UCSD-AML1 (cell line): Measurements from ENCODE around the gene SLK.

Experiments
- DNase-seq: peaks from one replicate; lab custom pipeline; 2025; ENCODE audit not compliant: unreplicated experiment; lab: John Stamatoyannopoulos, UW

The SLK gene

DNA sequence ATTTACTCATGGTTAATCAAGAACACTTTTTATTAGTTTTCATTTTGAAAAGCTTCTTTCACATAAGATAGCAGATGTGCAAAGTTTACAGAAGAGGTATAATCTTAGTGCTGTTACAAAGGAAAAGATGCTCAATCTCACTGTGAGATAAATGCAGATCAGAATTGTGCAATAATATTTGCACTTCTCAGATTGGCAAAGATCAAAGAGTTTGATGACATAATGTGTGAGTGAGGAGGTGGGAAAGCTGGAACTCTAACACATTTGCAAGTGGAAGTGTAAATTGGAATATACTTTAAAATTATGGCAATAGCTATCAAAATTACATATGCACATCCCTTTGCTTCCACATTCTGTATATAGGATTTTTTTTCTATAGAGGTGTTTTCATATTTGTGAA, 27.4 kb upstream of the SLK start:
- no peak for DNase-seq

DNA sequence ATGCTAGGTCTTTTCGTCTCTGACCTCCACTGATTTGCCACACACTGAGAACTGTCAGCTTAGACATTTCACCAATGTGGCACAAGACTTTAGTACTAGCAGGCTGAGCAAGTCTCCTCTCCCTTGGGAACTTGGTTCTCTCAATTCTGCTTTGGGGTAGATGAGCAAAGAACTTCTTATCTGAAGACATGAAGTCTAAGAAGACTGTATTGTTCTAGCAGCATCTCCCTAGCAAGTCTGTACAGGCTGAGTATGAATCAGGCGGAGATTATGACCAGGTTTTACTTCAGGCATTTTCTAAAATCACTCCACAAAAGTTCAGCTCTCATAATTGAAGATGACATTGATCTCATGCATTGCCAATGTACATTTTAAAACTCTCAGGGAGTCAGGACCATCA, 25.1 kb upstream of the SLK start:
- no peak for DNase-seq

DNA sequence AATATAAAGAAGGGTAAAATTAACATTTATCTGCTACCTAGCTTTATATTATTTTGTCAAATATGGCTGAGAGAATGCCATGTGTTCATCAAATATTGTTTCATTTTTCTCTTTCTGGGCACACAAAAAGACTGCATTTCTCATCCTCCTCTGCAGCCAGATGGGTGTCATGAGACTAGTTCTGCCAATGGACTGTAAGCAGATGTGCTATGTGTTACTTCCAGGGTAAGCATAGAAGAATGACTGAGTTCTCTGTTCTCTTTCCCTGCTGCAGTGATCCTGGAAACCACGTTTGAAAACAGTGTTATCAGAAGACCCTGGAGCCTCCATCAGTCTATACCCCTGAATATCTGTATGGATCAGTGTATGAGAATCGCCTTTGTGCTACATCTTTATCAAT, 24.1 kb upstream of the SLK start:
- DNase-seq, result no peak

DNA sequence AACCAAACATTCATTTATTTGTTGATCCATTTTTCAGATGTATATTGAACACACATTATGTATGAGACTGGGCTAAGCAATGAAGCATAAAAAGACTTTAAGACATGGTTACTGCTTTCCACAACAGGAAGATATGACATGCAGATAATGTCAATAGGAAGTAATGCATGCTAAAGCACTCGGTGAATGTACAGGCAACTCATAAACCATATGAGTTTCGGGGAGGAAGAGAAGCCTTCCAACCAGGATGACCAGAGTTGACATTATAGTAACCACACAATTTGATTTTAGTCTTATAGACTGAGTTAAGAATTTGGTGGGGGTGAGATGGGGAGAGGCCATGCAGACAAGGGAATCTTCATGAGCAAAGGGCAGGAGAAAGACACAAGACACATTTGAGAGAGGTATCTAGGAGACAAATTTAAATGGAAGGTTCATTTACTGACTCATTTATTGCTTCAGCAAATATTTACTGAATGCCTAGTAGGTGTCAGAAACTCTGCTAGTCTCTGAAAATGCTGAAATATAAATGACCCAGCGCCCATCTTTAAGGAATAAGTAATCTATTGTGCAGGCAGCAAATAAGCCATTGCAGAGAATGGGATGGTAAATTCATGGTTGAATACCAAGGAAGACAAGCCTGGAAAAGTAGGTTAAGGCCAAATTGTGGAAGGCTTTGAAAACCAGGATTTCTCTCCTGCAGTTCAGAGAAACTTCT, 19.0 kb upstream of the SLK start:
- no peak for DNase-seq

DNA sequence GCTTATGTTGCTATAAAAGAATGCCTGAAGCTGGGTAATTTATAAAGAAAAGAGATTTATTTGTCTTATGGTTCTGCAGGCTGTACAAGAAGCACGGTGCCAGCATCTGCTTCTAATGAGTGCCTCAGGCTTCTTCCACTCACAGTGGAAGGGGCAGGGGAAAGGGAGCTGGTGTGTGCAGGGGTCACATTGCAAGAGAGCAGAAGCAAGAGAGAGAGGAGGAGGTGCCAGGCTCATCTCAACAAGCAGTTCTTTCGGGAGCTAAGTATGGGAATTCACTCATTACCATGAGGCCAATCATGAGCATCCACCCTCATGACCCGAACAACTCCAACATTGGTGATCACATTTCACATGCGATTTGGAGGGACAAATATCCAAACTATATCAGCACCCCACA, 17.2 kb upstream of the SLK start:
- no peak for DNase-seq

DNA sequence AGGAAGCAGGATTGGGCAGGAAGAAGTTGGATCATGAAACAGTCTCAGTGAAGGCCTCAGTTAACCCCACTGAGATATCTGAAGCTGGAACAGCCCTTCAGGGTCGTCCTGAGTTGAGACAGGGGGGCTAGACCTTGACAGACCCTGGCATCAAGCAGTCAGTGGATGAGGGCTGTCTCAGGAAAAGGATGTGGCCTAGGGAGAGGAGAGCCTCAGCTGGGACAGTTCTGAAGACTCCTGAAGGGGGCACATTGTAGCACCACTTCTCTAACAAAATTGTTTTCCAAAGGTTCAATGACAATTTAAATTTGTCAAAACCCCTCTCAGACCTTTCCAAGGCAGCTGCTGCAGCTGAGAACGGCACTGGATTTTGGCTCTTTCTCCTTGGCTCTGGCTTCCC, 15.8 kb upstream of the SLK start:
- DNase-seq, result no peak

DNA sequence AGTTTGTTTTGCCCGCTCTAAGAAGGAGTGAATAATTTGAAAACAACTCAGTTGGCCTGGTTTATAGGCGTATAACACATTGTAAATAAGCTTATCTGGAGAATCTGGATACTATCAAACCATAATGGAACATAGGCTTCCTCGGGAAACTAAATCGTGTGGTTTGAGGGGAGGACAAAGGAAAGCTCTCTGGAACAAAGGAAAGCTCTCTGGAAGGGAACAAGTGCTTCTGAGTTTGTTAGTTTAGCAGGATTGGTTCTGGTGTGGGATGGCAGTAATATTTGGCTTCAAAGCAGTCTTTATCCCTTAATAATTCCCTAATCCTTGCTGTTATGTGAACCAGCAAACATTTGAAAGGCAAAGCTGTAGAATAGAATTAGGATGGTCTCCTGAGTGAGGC, 15.0 kb upstream of the SLK start:
- no peak for DNase-seq

DNA sequence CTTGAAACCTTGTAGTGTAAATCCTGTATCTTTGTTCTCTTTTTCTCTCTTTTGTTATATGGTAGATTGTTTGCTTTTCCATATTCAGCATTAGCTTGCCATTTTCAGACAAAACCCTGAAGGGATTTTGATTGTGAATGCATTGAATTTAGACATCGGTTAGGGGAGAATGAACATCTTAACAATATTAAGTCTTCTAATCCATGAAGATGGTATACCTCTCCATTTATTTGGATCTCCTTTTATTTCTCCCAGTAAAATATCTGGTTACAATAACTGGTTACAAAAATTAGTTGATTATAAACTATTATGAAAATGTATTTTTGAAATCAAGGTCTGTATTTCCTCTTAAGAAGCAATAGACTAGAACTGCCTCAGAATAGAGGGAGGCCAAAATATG, 12.4 kb upstream of the SLK start:
- no peak for DNase-seq

DNA sequence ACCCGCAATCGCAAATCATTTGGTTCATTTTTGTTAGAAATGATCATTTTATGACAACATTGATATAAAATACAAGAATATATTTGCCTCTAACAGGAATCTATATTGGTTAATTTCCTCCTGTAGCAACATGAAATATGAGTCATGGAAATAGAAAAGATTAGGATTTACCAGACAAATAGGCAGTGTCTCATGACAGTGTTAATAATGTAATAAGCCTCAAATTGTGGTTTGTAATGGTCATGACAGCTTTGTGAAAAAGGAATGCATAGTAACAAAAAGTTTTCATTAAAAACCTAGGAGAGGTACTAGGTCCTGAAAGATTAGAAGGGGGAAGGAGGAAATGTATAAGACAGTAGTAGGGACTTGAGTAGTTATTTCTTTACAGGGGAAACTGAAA, 7.9 kb upstream of the SLK start:
- no peak for DNase-seq

DNA sequence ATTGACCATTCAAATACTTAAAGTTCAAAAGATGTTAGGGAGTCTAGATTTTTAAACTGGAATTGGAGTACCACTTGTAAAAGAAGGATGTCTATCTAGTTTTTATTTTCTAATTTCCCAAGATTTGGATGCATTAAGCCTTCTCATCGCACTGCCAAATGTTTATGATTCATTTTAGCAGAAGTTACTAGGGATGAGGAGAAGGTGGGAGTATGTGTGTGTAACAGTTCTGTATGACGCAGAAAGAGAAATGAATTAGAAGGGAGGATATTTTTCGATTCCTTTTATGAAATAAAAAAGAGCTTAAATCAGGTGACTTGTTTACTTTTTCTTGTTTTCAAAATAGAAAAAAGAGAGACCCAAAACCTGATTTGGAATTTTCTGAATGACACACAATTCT, 6.8 kb upstream of the SLK start:
- DNase-seq, result no peak

DNA sequence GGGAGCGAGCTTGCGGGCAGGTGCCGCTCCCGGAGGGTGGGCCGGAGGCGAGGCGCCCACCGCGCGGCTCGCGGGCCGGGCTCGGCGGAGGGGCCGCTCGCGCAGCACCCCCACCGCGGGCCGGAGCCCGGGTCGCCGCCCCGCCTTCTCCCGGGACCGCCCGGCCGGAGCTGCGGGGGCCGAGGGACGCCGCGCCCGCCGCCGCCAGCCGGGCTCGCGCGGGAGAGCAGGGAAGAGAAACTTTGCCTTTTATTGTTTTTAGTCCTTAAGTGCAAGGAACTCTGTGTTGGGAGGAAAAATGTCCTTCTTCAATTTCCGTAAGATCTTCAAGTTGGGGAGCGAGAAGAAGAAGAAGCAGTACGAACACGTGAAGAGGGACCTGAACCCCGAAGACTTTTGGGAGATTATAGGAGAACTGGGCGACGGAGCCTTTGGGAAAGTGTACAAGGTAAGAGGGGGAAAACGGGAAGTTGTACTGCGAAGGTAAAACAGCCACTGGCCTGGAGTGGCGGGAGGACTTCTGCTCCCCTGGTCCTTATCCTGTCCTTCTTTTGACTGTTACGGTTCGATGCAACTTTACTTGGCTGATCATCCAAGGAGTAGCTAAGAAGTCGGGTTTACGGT, 620 bp downstream of the SLK start:
- peak; percentile 49 for DNase-seq

DNA sequence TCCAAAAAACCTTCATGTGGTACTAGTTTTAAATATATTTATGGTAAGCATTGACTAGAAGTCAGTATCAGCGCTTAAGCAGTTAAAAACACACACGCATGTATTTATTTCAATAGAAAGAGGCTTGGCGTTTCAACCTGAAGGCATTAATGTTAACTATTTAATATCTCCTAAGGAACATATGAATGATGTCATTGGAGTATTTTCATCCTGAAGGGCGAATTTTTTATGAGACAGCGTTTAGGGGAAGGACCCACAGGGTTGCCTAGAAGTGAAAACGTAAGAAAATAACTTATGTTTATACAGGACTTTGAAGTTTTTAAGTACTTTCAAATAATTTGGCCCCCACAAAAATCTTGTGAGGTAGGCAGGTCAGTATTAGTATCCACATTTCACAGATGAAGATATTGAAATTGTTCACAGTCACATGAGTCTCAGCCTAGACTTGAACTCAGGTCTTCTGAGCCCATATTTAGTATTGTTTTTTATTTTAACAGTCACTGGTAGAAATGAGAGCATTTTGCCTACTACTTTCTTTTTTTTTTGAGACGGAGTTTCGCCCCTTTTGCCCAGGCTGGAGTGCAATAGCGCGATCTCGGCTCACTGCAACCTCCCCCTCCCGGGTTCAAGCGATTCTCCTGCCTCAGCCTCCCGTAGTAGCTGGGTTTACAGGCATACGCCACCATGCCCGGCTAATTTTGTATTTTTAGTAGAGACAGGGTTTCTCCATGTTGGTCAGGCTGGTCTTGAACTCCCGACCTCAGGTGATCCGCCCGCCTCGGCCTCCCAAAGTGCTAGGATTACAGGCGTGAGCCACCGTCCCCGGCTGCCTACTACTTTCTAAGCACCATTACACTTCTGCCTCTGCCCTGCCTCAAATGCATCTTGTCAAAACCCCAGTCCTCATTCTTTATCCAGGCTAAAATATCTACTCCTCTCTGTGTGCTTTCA, 1.8 kb downstream of the SLK start:
- no peak for DNase-seq

DNA sequence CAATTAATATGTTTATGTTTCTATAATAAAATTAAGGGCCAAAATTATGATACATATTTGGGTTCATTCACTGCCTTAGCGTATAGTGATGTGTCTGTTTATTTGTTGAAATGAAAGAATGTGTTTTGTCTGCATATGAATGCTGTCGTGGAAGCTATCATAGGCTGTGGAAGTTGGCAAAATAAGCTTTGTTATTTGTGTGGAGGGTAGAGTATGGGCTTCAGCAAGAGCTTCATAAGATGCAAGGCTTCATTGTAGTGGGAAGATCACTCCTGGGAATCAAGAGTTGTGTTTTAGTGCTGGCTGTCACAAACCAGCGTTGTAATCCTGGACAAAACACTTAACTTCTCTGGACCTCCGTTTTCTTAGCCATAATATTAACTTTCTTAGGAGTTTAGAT, 2.5 kb downstream of the SLK start:
- DNase-seq, result no peak

DNA sequence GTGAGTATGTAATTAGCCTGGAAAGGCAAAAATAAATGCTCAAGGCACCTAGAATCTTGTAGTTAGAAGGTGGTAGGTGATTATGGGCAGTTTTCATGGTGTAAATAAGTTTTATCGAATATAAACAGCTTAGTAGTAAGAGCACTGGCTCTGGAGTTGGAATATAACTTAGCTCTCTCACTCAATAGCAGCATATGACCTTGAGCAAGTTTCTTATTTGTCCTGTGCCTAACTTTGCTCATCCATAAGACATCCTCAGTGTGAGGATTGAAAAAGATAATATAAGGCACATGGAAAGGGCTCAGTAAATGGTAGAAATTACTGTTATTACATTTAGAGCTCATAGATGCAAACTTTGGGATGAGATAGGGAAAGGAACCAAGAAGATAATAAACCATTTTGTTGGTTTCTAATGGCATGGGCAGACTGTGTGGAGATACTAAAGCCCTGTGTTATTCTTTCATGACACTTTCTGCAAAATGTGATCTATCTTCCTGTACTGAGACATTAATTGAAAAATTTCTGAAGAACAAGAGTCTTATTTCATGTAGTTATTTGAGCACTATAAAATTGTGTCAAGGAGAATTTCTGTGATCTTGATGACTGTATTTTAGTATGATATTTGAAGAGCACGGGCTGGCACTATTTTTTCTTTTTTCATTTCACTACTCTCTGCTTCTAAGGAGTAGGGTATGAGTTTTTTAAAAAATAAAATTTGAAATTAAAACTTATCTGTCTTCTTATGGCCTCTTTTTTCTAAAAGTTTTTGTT, 3.1 kb downstream of the SLK start:
- no peak for DNase-seq

DNA sequence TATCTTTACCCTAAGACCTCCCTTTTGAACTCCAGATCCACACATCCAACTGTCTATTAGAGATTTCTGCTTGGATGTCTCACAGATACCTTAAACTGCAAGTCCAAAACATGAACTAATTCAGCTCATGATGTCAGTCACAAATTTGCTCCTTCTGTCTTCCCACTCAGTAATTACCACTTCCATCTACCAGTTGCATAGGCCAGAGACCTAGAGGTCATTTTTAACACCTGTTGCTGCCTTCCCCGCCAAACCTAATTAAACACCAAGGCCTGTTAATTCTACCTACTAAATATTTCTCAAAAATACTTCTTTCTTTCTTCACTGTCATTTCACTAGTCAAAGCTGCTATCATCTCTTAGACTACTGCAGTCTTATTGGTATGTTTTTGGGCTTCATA, 8.2 kb downstream of the SLK start:
- no peak for DNase-seq

DNA sequence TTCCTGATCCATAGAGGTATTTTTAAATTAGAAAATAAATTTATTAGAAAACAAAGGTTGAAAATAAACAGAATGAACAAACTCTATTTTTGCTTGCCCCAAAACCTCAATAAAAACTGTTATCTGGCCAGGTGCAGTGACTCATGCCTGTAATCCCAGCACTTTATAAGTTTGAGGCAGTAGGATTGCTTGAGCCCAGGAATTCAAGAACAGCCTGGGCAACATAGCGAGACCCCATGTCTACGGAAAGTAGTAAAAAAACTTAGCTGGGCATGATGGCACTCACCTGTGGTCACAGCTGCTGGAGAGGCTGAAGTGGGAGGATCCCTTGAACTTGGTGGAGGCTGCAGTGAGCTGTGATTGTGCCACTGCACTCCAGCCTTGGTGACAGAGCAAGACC, 10.3 kb downstream of the SLK start:
- DNase-seq, result no peak

DNA sequence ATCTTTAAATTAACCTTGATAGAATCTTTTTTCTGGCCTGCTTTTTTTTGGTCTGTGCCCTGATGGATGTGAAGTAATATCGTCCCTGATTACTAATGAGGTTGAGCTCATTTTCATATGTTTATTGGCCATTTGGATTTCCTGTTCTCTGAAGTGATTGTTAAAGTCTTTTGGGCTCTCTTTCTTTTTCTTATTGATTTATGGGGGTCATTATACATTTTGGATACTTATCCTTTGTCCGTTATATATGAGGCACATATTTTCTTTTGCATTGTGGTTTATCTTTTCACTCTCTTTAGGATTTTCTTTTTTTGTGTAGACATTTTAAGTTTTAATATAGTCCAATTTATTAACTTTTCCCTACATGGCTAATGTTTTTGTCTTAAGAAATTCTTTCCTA, 12.6 kb downstream of the SLK start:
- no peak for DNase-seq

DNA sequence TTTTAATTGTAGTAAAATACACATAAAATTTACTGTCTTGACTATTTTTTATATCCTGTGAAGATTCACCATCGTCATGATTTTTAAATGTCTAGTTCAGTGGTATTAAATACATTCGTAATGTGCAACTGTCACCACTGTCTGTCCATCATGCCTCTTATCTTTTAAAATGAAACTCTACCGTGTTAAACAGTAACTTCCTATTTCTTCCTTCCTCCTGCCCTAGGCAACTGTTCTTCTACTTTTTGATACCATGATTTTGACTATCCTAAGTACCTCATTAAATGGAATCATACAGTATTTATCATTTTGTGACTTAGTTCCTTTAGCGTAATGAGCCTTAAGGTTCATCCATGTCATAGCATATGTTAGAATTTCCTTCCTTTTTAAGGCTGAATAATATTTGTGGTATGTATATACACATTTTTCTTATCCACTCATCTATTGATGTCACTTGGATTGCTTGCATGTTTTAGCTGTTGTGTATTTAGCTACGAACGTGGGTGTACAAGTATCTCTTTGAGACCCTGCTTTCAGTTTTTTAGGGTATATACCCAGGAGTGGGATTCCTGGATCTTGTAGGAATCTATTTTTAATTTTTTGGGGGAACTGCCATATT, 13.5 kb downstream of the SLK start:
- DNase-seq, result no peak

DNA sequence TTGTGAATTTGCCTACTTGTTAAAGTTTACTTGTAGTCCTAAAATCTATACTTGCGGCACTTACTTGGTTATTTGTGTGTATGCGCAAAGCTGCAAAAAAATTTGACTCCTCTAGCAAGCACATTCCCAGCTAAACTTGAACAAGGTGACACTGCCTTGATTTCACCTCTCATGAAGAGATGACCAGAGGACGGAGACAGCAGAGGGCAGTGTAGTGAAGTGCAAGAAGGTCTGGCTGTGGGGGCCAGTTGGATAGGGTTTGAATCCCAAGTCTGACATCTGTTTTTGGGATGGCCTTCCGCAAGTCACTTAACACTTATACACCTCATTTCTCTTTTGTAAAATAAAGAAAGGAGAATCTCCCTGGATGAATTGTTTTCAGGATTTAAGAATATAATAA, 15.7 kb downstream of the SLK start:
- no peak for DNase-seq

DNA sequence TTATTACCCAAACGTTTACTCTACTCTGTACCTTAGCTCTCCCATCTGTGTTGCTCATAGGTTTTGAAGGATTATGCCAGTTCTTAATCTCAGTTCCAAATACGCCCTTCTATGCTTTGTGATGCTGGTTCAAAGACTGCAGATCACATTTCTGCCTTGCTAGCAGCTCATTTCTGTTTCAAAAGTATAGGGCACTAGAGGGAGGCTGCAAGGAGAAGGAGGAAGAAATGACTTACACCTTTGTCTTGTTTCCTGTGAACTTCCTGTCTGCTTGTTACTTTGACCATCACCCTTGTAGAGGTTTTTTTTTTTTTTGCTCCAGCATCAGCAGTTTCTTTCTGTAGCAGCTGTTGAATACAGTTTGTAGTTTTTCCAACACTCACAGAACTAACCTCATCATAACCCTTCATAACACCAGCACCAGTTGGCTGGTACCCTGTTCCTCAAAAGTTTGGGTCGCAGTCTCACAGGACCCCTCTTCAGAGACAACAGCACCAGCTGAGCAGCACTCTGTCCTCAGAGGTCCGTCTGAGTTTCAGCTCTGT, 16.5 kb downstream of the SLK start:
- DNase-seq, result no peak

DNA sequence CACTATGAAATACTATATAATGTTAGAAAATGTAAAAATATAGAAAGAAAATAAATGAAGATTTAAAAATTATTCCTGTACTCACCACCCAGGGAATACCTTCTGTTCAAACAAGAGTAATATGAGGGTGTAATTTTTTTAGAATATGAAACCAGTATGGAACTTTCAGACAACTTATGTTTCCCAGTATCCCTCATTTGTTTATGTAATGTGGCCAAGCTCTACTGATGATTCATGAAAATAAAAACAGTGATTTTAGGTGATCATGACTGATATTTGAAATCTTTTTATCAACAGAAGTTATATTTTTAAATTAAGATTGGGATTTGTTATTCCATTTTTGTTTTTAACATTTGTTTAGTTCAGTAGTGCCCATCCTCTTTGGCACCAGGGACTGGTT, 18.8 kb downstream of the SLK start:
- no peak for DNase-seq
